ENCODE measurements around the gene THSD7A. TPM values are rescaled to one million over a fixed set of nuclear protein-coding genes. Genes with fewer than 3 reads are reported as not detected.

The THSD7A gene
- total and polyA plus RNA-seq, 9 of the 15 experiments (the other 6 are each of a cell fraction or from before 2014, with no cell fraction given): 0.01 to 0.02 TPM; not detected in 7

DNA sequence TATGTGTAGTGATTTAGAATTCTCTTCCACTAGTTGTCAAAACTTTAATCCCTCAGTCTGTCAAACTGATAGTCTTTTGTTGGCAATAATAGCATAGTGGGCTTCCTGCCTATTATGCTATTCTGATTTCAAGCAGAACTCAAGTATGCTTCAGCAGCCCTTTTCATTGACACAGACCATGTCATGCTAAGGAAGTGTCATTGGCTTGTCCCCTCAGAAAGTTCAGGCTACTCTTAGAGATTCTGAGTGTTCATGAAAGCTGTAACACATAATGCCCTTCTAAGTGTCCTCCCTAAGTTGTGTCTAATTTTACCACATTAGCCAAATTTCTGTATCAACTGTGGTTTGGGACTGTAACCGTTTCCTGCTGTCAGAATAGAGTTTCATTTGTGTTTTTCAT is 198.7 kb downstream of the THSD7A start:
- Histone ChIP-seq H3K4me2 (ENCODE audit: insufficient read depth, low read length) (no peak overlapping the region), H3K36me3 (ENCODE audit: control insufficient read depth, insufficient read depth, low read length) (no peaks in the 10 kb centered on the region), H3K9me1 (ENCODE audit: control insufficient read depth, insufficient read depth, low read length) (no peaks in the 10 kb centered on the region), H3K27ac (ENCODE audit: extremely low read depth, low read depth, low read length) (no peak overlapping the region), H3K27me3 (ENCODE audit: control insufficient read depth in 2 of 2, insufficient read depth in 2 of 2, low read length in 2 of 2) (no peaks in the 10 kb centered on the region), H2AFZ (ENCODE audit: low read depth, low read length) (no peak overlapping the region), H3K79me2 (ENCODE audit: control insufficient read depth, insufficient read depth, low read length) (no peaks in the 10 kb centered on the region), H3K4me1 (replicated peaks in 1 of 2; ENCODE audit: control insufficient read depth in 2 of 2, insufficient read depth in 2 of 2, low read length in 2 of 2) (no peaks in the 10 kb centered on the region), H3K9me3 (replicated peaks; ENCODE audit: control insufficient read depth, insufficient read depth, low read depth, low read length) (no peaks in the 10 kb centered on the region), H4K20me1 (replicated peaks; ENCODE audit: control insufficient read depth, insufficient read depth, low read length) (no peaks in the 10 kb centered on the region), H3K4me3 (no peak overlapping the region), H3K9ac (ENCODE audit: insufficient read depth in 1 of 2, low read depth in 2 of 2, low read length in 2 of 2) (no peak overlapping the region)
- POLR2A ChIA-PET: no interaction called here
- CTCF ChIA-PET (ENCODE audit: low intra/inter-chr PET ratio): no interaction called here
- ATAC-seq: no peak
- BruUV-seq (replicated peaks): no TSS peak
- no peak for TF ChIP-seq TFAM (CRISPR knock-in tag; conservative IDR thresholded peaks at IDR 0.05)
- no peak for TF ChIP-seq ZNF146 (CRISPR knock-in tag; IDR thresholded peaks at IDR 0.05; ENCODE audit: unreplicated experiment)
- TF ChIP-seq U2AF1 (optimal IDR thresholded peaks at IDR 0.05; ENCODE audit: low read depth, low read length): no peak
- no peak for TF ChIP-seq CTBP1 (IDR thresholded peaks at IDR 0.05; ENCODE audit: borderline replicate concordance)
- TF ChIP-seq HDGF (IDR thresholded peaks at IDR 0.05): no peak
- TF ChIP-seq FOXA3 (CRISPR knock-in tag; conservative IDR thresholded peaks at IDR 0.05 in 1 of 2, IDR thresholded peaks at IDR 0.05 in 1 of 2): no peak
- no peak for TF ChIP-seq NELFE (IDR thresholded peaks at IDR 0.05; ENCODE audit: insufficient read depth, insufficient read length)
- TF ChIP-seq, protein P1, sequence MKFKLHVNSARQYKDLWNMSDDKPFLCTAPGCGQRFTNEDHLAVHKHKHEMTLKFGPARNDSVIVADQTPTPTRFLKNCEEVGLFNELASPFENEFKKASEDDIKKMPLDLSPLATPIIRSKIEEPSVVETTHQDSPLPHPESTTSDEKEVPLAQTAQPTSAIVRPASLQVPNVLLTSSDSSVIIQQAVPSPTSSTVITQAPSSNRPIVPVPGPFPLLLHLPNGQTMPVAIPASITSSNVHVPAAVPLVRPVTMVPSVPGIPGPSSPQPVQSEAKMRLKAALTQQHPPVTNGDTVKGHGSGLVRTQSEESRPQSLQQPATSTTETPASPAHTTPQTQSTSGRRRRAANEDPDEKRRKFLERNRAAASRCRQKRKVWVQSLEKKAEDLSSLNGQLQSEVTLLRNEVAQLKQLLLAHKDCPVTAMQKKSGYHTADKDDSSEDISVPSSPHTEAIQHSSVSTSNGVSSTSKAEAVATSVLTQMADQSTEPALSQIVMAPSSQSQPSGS (CRISPR knock-in tag; IDR thresholded peaks at IDR 0.05): no peak
- TF ChIP-seq ZNF586 (CRISPR knock-in tag; conservative IDR thresholded peaks at IDR 0.05): no peak
- TF ChIP-seq GATAD2A (IDR thresholded peaks at IDR 0.05): no peak
- TF ChIP-seq, protein P2, sequence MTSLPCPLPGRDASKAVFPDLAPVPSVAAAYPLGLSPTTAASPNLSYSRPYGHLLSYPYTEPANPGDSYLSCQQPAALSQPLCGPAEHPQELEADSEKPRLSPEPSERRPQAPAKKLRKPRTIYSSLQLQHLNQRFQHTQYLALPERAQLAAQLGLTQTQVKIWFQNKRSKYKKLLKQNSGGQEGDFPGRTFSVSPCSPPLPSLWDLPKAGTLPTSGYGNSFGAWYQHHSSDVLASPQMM (CRISPR knock-in tag; IDR thresholded peaks at IDR 0.05): no peak
- TF ChIP-seq GATA2 (CRISPR knock-in tag; IDR thresholded peaks at IDR 0.05): no peak
- TF ChIP-seq, protein P3, sequence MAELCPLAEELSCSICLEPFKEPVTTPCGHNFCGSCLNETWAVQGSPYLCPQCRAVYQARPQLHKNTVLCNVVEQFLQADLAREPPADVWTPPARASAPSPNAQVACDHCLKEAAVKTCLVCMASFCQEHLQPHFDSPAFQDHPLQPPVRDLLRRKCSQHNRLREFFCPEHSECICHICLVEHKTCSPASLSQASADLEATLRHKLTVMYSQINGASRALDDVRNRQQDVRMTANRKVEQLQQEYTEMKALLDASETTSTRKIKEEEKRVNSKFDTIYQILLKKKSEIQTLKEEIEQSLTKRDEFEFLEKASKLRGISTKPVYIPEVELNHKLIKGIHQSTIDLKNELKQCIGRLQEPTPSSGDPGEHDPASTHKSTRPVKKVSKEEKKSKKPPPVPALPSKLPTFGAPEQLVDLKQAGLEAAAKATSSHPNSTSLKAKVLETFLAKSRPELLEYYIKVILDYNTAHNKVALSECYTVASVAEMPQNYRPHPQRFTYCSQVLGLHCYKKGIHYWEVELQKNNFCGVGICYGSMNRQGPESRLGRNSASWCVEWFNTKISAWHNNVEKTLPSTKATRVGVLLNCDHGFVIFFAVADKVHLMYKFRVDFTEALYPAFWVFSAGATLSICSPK (IDR thresholded peaks at IDR 0.05; ENCODE audit: borderline replicate concordance): no peak
- WGBS (ENCODE audit: insufficient coverage, low coverage, missing lambda C conversion rate): 0% methylated on average over 1 of the region's 1 CpG
- in situ Hi-C loops (cut with MboI): no loop called here
- intact Hi-C loops (cut with micrococcal nuclease): no loop called here
- no peak for FAIRE-seq
- DNase-seq (ENCODE audit: extremely low read depth in 1 of 4, low spot score in 3 of 4): no peak
